ENCODE data around the gene RIN1. TPM values are rescaled to one million over a fixed set of nuclear protein-coding genes. Genes with fewer than 3 reads are reported as not detected.

The RIN1 gene
- total RNA-seq, 3 donors from 2014 or later (not counting 1 experiment from before 2014, with no cell fraction given), result 1.3 to 7.9 (median 2.5) TPM

- H3K27ac ChIP-seq (ENCODE audit: low read length), result no peak overlapping the region
- H3K4me1 Mint-ChIP-seq, result peaks cover 10 to 26% of the 10 kb centered on the region in 2 donors
- H3K4me3 ChIP-seq (ENCODE audit: low read length), result no peak overlapping the region
- TF ChIP-seq CTCF (IDR thresholded peaks at IDR 0.05), result no peak
- H3K36me3 Mint-ChIP-seq, result no peaks in the 10 kb centered on the region
- peaks cover 3% of the 10 kb centered on the region for H3K27me3 ChIP-seq (ENCODE audit: control insufficient read depth, insufficient read depth, low read length)
- H3K27ac Mint-ChIP-seq, result no peak overlapping the region
- 94% methylated on average over 29 of the region's 29 CpGs for WGBS (ENCODE audit: insufficient coverage)
- H3K9me3 Mint-ChIP-seq, result no peaks in the 10 kb centered on the region
- peaks cover 17% of the 10 kb centered on the region for H3K36me3 ChIP-seq (ENCODE audit: control insufficient read depth, insufficient read depth, low read length)
- H3K27me3 Mint-ChIP-seq (ENCODE audit: low read depth in 2 of 2), result peaks cover 8 to 24% of the 10 kb centered on the region in 2 donors
- no peak for ATAC-seq
- H3K4me3 Mint-ChIP-seq, result no peak overlapping the region
- intact Hi-C loops (cut with micrococcal nuclease), result no loop called here
- H3K4me1 ChIP-seq (ENCODE audit: control insufficient read depth, insufficient read depth, low read length), result peaks cover 32% of the 10 kb centered on the region
- H3K9me3 ChIP-seq (ENCODE audit: control insufficient read depth, insufficient read depth, low read length), result no peaks in the 10 kb centered on the region
- DNase-seq, result peak in 1 of 2 donors; percentile 1
These were observed 2.2 kb downstream of the RIN1 start for GRCh38 chr11:66333896-66334604.

- TF ChIP-seq CTCF (IDR thresholded peaks at IDR 0.05), result no peak
- Mint-ChIP-seq H3K9me3 (no peaks in the 10 kb centered on the region), H3K4me3 (no peak overlapping the region), H3K27ac (no peak overlapping the region), H3K27me3 (ENCODE audit: low read depth in 2 of 2) (peaks cover 8 to 21% of the 10 kb centered on the region in 2 donors), H3K36me3 (no peaks in the 10 kb centered on the region), H3K4me1 (peaks cover 17 to 33% of the 10 kb centered on the region in 2 donors)
- H3K4me3 ChIP-seq (ENCODE audit: low read length), result no peak overlapping the region
- no peak overlapping the region for H3K27ac ChIP-seq (ENCODE audit: low read length)
- peaks cover 10% of the 10 kb centered on the region for H3K36me3 ChIP-seq (ENCODE audit: control insufficient read depth, insufficient read depth, low read length)
- H3K4me1 ChIP-seq (ENCODE audit: control insufficient read depth, insufficient read depth, low read length), result peaks cover 39% of the 10 kb centered on the region
- intact Hi-C loops (cut with micrococcal nuclease), result no loop called here
- H3K27me3 ChIP-seq (ENCODE audit: control insufficient read depth, insufficient read depth, low read length), result peaks cover 3% of the 10 kb centered on the region
- DNase-seq (peak in 1 of 2 donors; percentile 3), ATAC-seq (no peak)
- 89% methylated on average over 18 of the region's 19 CpGs for WGBS (ENCODE audit: insufficient coverage)
- H3K9me3 ChIP-seq (ENCODE audit: control insufficient read depth, insufficient read depth, low read length), result no peaks in the 10 kb centered on the region
These were observed 2.9 kb downstream of the RIN1 start for GRCh38 chr11:66333220-66333877.

- H3K27ac Mint-ChIP-seq, result no peak overlapping the region
- Histone ChIP-seq H3K27ac (ENCODE audit: low read length) (no peak overlapping the region), H3K4me1 (ENCODE audit: control insufficient read depth, insufficient read depth, low read length) (peaks cover 46% of the 10 kb centered on the region), H3K36me3 (ENCODE audit: control insufficient read depth, insufficient read depth, low read length) (peaks cover 5% of the 10 kb centered on the region), H3K27me3 (ENCODE audit: control insufficient read depth, insufficient read depth, low read length) (peaks cover 3% of the 10 kb centered on the region), H3K9me3 (ENCODE audit: control insufficient read depth, insufficient read depth, low read length) (no peaks in the 10 kb centered on the region), H3K4me3 (ENCODE audit: low read length) (no peak overlapping the region)
- DNase-seq (no peak), ATAC-seq (no peak)
- no peaks in the 10 kb centered on the region for H3K36me3 Mint-ChIP-seq
- peaks cover 23 to 40% of the 10 kb centered on the region in 2 donors for H3K4me1 Mint-ChIP-seq
- intact Hi-C loops (cut with micrococcal nuclease), result no loop called here
- no peak overlapping the region for H3K4me3 Mint-ChIP-seq
- no peaks in the 10 kb centered on the region for H3K9me3 Mint-ChIP-seq
- TF ChIP-seq CTCF (IDR thresholded peaks at IDR 0.05), result no peak
- peaks cover 8 to 21% of the 10 kb centered on the region in 2 donors for H3K27me3 Mint-ChIP-seq (ENCODE audit: low read depth in 2 of 2)
- 86% methylated on average over 16 of the region's 18 CpGs for WGBS (ENCODE audit: insufficient coverage)
These were observed 3.6 kb downstream of the RIN1 start for GRCh38 chr11:66332371-66333219.
